Heart left ventricle (tissue), 13 donors: Measurements from ENCODE around the gene NRSN2.

ENCODE experiments used
- CTCF ChIP-seq, 12 donors: fragments of 200-600 bp; sonication (generic) in 4 of 12; IDR thresholded peaks; one replicate each; pipeline versions ENCODE4 v1.5.0 to v1.8.0; 2018 to 2022; ENCODE audit warnings: antibody characterized with exemption in 12 of 12, mild to moderate bottlenecking in 5 of 12
- POLR2A ChIP-seq, 2 donors: fragments of 450-650 bp; IDR thresholded peaks; one replicate each; pipeline ENCODE4 v1.6.1; 2017; ENCODE audit warnings: antibody characterized with exemption in 2 of 2, mild to moderate bottlenecking in 2 of 2, moderate library complexity in 2 of 2
- donor health status: ischemic (EF 13 %, LVEDD 7.1; RV severe dilation, severe dysfunction).
- donor health status: DM: no; HTN: yes; CAD: no.
- donor health status: DM: no; HTN: no; CAD: no.
- donor health status: ischemic (EF 25% LVEDD 6.9; RV normal size, moderate dysfunction).
- donor health status: ischemic (EF 25% LVEDD 5.7; RV mildly dilated, moderate dysfunction).
- donor health status: ischemic (EF 35%, LVEDD 5.7; RV mildly dilated, moderate dysfunction).
- donor health status: nonischemic (EF 11% LVEDD 7.7; RV severe dilation, severe dysfunction).
- donor health status: DM: yes; HTN: yes; CAD: no.
- donor health status: PGD.
- donor health status: ischemic (EF 29% LVEDD 5.4; RV normal size, mild dysfunction).
- donor health status: nonischemic (EF 23%, LVEDD 6.1; RV moderate dilation, normal function).

- TF ChIP-seq CTCF (IDR thresholded peaks at IDR 0.05) (no peak), POLR2A (IDR thresholded peaks at IDR 0.05) (no peak)
Observed at GRCh38 chr20:311609-312008, 35.3 kb upstream of the NRSN2 start.
